HG03558 (cell line): ENCODE measurements around the gene SLC26A11.

Experiments
- ATAC-seq: cut with Tn5 transposase; IDR thresholded peaks from one replicate; pipeline ENCODE4 v1.9.1; 2021; ENCODE audit warnings: moderate number of reproducible peaks; ENCODE audit not compliant: unreplicated experiment; ENCODE audit errors: extremely low read depth

SLC26A11 gene

DNA sequence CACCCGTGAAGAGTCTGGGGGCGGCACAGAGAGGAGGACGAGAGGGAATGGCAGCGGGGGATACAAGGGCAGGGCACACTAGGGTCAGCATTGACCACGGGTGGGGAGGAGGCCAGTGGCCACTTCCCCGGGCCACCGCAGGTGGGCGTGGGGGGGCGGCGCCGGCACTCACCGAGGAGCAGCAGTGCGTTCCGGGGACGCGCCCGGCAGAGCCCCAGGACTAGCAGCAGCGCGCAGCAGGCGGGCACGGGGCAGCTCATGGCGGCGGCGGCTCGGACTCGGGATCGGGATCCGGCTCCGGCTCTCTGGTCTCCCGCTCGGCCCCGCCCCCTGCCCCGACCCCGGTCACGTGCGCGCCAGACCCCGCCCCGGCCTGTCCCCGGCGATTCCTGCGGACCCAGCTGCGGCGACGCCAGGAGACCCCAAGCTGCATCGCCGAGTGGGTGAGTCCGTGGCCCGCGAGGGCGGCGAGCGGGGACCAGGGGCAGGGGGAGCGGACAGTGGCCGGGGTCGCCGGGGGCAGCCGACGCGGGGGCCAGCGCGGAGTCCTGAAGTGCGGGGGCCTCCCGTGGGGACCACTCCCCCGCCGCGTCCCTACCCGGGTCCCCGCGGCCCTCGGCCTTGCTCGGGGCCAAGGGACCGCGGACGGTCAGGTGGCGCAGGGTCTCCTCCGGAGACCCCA, at the start of gene SLC26A11, which contains the start of gene SGSH:
TSS of gene SLC26A11 (plus strand) at position 374 of the 682 bp plus-strand sequence. CDS start 1,134 bp downstream, outside the sequence.
TSS of gene SGSH (minus strand) at position 280 of the 682 bp plus-strand sequence. CDS start at position 260, 20 bp downstream.
- no peak for ATAC-seq

DNA sequence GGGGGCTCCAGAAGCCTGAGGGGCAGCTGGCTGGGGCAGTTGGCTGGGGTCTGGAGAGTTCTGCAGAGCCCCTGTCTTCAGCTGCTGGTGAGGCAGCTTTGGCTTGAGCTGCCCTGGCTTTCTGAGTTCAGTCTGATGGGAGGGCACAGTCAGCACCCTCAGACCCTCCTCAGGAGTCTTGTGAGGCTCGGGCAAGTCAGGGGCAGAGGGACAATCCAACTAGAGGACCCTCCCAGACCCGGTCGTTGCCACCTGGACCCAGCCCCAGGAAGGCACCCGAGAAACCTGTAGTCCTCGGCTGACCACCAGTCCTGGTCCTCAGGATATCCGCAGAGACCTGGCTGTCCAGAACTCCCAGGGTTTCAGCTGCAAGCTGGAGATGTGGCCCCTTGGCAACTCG, 48.5 kb upstream of the SLC26A11 start:
- ATAC-seq: no peak

DNA sequence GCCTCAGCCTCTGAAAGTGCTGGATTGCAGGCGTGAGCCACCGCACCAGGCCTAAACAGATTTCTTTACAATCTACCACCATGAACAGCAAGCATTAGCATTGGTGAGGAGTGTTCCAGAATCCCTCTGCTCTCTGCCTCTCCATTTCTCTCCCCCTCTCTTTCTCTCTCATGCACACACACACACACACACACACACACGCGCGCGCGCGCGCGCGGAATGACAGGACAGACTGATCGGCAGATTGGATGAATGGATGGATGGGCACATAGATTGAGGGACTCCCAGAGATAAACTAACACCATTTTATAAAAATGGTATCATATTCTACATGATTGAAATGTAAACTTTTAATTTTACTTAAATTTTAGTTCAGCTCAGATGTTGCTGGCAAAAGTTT, 47.1 kb upstream of the SLC26A11 start:
- ATAC-seq: no peak

DNA sequence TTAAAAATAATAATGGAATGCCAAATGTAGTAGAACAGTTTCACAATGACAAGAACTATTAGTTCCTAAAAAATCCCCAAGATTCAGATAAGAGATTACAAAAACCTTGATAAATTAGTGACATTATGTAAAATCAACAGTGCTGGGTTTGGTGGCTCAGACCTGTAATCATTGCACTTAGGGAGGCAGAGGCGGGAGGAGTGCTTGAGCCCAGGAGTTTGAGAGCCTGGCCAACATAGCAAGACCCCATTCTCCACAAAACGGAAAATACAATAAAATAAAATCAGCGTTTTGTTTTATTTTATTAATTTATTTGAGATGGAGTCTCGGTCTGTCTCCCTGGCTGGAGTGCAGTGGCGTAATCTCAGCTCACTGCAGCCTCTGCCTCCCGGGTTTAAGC, 46.3 kb upstream of the SLC26A11 start:
- ATAC-seq: no peak

DNA sequence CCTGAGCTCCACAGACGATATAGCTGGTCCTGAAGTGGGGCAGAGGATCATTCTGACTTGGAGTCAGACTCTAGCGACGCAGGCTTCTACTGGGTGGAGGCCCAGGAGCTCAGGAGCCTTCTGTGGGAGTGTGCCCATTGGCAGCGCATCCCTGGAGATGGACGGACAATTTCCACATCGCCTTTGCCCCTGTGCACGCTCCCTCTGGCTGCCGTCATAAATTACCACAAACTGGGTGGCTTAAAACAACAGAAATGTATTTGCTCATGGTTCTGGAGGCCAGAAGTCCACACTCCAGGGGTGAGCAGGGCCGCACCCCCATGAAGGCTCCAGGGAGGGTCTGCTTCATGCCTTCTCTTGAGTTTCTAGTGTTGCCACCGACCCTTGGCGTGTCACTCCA, 43.5 kb upstream of the SLC26A11 start:
- ATAC-seq: no peak

DNA sequence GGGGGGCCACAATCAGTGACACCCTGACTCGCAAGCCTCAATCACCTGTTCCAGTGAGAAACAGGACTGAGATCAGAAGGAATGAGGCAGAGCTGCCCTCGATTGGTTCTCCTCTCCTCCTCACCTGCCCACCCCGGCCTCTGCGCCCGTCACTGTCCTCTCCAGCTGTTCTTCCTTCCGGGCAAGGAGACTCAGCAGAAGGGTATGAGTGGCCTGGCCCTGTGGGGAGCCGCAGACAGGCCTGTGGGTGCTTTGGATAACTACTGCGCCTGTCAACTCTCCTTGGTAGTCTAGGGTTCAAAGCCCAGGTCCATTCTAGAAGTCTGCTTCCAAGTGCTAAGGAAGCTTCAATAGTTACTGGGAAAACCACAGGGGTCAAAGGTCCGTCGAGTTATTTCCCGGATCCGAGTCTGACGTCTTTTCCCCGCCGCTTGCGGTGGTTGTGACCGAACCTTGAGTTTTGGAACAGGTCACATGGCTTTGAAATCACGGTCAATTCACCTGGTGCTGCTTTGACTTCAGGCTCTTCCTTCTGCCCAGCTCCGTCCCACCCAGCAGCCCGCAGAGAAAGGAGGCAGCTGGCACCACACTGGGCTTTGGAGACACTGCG, 42.1 kb upstream of the SLC26A11 start:
- ATAC-seq: no peak

DNA sequence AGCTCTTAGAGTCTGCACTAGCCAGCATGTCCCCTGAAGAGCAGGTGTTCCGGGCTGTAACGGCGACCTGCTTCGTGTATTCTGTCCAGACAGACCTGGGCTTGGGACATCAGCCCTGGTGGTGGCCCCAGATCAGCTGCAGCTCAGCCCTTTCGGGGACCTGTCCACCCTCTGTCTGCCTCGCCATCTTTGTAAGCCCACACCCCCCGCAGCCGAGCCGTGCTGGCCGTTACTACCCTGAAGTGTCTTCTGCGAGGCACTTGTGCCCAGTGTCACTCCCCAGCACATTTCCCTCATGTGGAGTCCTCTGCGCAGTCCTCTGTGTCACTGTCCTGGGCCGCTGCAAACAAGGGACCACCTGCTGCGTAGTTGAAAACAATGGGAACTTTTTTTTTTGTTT, 40.0 kb upstream of the SLC26A11 start:
- no peak for ATAC-seq

DNA sequence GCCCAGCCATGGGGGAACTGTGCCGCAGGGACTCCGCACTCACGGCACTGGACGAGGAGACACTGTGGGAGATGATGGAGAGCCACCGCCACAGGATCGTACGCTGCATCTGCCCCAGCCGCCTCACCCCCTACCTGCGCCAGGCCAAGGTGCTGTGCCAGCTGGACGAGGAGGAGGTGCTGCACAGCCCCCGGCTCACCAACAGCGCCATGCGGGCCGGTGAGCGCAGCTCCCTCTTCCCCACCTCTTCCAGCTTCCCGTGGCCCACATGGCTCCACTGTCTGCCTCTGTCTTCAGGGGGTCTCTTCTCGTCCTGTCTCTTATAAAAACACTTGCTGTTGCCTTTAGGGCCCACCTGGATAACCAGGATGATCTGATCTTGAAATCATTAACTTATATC, 38.8 kb upstream of the SLC26A11 start:
- ATAC-seq: no peak

DNA sequence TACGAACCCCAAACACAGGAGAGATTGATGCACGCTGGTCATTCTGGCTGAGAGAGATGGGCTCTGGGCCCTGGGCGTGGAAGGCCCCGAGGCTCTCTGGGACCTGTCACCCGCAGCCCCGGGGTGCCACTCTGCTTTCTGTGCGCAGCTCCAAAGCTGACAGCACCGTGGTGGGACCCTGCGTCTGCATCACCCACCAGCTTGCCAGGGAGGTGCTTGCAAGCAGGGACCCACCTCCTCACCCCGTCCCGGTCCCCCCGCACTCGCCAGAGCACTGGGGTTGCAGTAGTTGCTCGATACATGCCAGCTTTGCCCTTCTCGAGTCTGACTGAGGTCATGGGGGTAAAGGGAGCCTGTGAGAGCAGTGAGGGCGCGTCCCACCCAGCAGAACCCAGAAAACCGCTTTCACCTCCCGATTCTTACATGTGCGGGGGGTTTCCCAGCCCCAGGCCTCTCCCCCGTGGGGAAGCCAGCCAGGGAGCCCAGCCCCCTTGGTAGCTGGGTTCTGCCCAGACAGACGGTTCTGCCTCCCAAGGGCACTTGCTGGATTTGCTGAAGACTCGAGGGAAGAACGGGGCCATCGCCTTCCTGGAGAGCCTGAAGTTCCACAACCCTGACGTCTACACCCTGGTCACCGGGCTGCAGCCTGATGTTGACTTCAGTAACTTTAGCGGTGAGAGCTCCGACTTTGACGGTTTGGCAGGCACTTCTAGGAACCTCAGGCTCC, 37.9 kb upstream of the SLC26A11 start:
- no peak for ATAC-seq

DNA sequence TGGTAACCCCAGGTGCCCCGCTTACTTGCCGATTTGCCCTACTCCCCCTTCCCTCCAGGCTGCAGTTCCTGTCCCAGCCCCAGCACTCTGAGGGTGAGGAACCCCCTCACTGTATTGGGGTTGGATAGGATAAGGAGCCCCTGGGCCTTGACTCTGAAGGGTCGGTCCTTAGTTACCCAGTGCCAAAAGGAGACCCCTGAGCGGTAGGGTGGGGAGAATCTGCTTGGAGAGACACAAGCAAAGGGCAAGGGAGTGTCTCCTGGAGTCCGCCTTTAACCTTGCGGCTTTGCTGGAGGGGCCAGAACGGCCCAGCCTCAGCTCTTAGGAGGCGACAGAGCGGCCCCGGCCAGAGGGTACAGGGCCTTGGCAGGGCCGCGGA, 37.4 kb upstream of the SLC26A11 start:
- ATAC-seq: no peak

DNA sequence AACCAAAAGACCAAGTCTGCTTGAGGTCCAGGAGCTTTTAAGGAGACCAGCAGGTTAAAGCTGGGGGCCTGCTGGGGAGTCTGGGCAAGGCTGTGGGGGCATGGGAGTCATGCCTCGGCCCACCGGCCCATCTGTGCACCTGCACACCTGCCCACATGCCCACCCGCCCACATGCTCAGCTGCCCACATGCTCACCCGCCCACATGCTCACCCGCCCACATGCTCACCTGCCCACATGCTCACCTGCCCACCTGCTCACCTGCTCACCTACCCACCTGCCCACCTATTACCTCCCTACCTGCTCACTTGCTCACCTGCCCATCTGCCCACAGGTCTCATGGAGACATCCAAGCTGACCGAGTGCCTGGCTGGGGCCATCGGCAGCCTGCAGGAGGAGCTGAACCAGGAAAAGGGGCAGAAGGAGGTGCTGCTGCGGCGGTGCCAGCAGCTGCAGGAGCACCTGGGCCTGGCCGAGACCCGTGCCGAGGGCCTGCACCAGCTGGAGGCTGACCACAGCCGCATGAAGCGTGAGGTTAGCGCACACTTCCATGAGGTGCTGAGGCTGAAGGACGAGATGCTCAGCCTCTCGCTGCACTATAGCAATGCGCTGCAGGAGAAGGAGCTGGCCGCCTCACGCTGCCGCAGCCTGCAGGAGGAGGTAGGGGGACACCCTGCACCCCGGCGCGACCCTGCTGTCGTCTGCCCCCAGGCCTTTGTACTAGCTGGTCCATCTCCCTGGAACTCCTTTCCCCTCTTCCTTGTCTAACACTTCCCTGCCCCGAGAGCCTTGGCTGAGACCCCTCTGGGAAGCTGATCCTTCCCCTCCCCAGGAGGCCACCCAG, 36.4 kb upstream of the SLC26A11 start:
- no peak for ATAC-seq

DNA sequence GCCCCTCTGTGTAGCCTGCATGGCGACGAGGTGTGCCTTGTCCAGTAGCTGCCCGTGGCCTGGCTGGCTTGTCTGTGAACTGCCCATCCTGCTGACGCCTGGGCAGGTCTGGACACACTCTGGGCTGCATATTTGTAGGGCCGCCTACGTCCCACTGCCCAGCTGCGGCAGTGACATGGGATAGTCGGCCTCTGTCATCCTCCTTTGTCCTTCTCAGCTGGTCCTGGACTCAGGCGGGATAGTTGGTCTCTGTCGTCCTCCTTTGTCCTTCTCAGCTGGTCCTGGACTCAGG, 35.9 kb upstream of the SLC26A11 start:
- ATAC-seq: no peak

DNA sequence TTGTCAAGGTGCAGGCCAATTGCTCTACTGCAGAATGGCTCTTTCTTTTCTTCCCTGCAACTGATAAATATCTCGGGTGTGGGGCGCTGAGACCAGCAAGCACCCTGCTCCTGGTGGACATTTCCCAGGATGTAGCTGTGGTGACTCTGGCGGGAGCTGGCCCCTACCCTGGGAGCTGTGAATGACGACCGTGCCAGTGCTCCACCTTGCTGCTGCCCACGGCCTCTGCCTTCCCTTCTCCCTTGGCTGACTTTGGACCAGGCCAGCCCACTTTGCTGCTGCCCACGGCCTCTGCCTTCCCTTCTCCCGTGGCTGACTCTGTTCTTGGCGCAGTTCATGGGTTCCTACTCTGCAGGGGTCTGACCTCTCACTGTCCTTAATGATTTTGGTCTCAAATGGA, 34.3 kb upstream of the SLC26A11 start:
- no peak for ATAC-seq

DNA sequence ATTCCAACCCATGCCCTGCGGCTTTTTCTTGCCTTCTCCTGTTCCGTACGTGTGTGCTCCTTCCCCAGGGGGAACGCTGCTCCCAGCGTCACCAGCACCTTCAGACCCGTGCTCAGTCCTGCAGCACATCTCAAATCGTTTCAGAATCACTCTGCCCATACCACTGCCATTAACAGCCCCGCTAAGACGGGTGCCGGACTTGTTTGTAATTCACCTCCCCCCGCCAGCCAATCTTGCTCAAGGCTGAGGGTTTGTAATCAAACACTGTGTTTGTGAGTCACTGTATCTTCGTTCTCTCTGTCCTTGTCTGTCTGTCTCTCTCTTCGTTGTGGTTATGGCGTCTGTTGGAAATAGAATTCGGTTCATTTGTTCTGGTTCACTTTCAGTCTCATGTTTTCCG, 33.1 kb upstream of the SLC26A11 start:
- no peak for ATAC-seq

DNA sequence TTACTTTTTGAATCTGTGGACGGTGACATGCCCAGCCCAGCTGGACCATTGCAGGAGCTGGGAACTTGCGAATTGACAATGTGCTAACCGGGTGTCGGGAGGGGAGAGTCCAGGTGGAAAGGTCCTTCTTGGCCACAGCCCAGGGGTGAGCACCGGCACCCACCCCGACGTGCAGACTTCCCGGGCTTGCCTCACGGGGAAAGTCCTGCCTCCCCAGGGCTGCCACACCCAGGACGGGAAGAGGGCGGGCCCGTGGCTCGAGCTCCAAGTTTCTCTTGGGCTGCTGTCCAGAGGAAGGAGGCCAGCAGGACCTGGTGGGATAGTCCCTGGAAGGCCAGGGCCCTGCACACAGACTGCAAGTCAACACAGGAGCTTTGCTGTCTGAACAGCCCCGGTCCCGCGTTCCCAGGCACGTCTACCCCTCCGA, 32.7 kb upstream of the SLC26A11 start:
- no peak for ATAC-seq

DNA sequence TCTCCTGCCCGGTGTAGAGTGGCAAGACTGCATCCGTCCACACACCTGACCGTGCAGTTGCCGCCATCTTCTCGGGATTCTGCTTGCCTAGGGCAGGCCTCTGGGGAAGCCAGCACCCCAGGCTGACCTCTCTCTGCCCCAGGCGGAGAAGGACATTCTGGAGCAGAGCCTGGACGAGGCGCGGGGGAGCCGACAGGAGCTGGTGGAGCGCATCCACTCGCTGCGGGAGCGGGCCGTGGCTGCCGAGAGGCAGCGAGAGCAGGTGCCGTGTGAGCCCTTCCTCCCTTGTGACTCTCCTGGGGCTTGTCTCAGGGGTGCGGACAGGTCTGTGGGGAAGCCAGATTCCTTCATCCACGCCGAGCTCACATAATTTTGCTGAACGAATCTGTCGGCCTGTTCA, 30.6 kb upstream of the SLC26A11 start:
- ATAC-seq: no peak

DNA sequence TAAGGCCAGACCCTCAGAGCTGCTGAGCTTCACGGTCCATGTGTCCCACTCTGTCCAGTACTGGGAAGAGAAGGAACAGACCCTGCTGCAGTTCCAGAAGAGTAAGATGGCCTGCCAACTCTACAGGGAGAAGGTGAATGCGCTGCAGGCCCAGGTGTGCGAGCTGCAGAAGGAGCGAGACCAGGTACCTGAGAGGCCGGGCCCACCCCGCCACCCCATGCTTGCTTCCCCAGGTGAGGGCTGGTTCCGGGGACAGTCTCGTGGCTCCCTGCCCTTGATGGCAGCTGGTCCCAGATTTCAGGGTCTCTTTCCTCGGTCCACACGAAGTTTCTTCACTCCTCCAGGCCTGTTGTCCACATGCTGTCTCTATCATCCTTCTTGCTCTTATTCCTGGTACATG, 29.5 kb upstream of the SLC26A11 start:
- no peak for ATAC-seq

DNA sequence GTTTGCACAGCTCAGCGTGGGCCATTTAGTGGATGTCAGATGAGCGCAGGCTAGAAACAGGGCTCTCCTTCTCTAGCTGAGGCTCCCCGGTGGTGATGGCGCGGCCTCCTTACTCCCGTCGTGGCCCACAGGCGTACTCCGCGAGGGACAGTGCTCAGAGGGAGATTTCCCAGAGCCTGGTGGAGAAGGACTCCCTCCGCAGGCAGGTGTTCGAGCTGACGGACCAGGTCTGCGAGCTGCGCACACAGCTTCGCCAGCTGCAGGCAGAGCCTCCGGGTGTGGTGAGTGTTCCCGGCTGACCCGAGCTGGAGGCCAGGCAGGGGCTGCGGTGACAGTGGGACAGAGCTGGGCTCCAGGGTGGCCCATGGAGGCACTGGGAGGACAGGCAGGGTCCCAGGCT, 29.0 kb upstream of the SLC26A11 start:
- no peak for ATAC-seq

DNA sequence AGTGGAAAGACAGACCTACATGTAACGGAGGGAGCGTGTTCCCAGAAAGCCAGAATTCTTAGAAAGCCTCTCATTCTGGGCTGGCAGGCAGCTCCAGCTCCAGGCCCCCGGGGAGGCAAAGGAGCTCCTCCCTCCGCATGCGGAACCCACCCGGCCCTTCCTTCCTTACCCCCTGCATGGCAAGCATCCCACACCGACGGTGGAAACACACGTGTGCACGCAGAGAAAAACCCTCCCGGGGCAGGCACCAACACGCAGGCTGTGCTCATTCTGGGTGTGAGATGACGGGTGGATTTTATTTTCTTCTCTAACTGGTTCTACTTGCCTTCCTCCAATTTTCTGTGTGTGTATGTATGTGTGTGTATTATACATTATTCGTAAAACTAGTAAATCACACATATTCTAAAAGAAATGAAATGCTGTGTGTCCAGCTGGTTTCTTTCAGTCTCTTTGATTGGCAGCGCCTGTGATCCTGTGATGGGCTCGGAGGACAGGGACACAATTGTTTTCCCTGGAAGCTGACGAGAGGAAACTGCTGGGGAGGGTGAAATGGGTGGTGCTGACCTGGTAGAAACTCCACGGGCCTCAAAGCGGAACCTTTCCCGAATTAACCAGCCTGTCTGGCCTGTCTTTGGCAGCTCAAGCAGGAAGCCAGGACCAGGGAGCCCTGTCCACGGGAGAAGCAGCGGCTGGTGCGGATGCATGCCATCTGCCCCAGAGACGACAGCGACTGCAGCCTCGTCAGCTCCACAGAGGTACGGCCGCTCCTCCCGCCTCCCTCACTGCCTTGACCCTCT, 28.2 kb upstream of the SLC26A11 start:
- ATAC-seq: no peak

DNA sequence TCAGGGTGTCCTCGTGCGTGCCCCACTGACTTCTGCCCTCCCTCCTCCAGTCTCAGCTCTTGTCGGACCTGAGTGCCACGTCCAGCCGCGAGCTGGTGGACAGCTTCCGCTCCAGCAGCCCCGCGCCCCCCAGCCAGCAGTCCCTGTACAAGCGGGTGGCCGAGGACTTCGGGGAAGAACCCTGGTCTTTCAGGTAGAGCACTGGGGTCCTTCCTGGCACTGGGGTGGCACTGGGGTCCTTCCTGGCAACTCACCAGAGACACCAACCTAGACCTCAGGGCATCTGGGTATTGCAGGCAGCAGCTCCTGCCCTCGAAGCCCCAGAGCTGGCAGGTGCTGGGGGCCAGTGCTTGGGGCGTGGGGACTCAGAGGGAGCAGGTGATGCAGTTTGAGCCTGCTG, 25.1 kb upstream of the SLC26A11 start:
- no peak for ATAC-seq
